Measurements from ENCODE around the gene AP3B2.
A peak's percentile ranks its signal among the peaks of the same experiment; 100 is the strongest.
"Not testable (repeated sequence)": the region's sequence is repeated elsewhere in the genome, so short reads cannot be mapped to it uniquely, and the experiment has no call there.

Gene AP3B2

DNA sequence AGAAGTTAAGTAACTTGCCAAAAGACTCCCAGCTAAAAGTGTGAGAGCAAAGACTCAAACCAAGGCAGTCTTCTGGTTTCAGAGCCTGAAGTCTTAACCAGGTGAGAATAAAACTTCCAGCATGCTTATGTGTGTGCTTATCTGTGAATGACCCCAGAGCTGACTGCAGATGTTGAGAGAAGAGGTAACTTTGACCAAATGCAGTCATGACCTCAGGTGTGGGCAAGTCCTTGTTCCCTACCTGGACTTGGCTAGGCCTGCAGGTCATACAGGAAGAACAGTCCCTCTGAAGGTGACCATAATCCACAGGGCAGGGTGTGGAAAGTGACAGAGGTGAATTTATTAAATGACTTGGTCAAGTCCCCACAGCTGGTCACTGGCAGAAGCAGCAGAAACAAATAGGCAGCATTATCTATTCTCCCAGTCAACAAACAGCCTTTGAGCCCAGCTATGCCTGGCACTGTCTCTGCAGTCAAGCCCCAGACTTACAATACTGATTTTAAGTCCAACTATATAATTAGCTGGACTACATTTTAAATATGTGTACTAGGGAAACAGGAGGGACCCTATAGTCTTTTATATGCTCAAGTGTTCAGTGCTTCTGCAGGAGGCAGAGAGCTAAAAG lies 59.5 kb downstream of the AP3B2 start:
- no peak for DNase-seq (ENCODE audit: low read depth in 2 of 2)

DNA sequence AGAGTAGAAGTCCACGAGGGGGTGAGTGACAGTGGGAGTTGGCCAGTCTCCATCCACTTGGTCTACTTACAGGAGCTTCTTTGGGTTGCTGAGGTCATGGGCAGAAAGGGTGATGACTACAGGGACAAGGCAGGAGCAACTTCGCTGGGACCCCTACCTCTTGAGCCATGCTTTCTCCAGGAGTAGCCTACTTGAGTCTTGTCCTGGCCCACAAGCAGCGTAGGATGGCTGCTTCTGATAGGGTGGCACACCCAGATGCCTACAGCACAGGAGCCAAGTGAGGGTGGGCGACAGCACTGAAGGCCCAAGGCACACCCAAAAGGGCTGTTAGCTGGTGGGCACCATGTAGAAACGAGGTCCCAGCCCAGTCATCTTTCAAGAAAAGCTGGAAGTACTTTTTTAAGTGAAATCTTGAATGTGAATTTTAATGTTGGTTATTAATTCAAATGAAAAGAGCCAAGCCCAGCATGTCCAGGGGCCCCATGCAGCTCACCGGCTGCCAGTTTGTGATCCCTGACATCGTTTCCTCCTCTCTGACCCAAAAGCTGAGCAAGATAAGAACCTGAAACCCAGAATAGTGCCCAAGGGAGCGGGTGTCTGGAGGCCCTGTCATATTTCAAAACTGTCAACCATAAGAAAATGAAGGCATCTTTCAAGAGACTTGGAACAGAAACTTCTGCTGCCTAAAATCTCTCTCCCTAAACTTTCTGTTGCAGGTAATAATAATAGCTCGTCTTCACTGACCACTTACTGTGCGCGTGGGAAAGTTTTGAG lies 60.3 kb downstream of the AP3B2 start:
- DNase-seq (ENCODE audit: low read depth in 2 of 2) = no peak

DNA sequence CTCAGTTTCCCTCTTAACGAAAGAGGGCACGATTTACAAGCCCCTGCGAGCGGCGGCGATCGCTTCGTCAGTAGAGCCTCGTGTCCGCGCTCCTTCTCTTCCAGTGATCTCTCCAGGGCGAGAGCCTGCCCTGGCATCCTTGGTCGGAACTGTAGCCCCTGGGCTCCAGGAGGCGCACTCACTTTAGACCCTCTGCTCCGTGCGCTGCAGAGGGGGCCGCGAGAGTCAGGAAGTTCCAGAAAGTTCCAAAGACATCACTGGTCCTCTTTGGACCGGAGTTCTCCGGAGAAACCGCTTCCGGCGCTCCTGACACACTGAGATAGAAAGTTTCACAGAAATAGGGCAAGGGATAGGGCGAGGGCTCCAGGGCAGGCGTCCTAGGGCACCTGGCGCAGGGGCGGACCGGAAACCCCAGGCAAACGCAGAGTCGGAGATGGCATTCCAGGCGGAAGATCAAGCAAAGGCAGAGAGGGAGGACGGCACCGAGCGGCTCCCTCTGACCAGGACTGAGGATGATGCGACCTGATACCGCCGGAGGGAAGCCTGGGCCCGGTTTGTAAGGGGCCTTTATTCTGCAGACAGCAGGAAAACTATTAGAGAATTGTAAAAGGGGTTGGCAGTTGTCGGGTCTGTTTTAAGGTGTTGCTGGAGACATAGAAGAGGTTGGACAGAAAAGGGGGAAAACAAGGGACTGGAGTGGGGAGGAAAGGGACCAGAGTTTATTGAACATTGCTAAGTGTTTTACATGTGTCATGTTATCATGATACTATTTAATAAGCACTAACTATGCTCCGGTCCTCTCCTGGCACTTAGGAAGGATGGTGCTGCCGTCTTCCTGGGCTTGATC lies 61.2 kb downstream of the AP3B2 start:
- no peak for DNase-seq (ENCODE audit: low read depth in 2 of 2)

DNA sequence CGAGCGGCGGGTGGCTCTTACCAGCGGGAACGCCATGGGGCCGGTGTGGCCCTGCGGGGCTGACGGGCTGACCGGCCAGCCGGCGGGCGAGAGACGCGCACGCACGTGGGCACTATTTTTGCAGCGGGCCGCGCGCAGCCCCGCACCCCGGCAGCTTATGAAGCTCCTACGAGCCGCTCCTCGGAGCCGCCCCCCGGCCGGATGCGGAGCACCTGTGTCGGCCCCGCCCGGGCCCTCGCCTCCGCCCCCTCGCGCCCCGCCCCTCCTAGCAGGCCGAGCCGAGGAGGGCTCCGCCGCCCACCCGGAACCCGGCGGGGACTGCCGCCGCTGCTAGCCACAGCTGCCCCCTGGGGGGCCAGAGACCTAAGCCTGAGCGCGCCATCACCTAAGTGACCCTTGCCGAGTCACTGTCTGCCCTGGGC lies 61.8 kb downstream of the AP3B2 start:
- DNase-seq (ENCODE audit: low read depth in 2 of 2) = peak in 1 of 2 donors; percentile 28

DNA sequence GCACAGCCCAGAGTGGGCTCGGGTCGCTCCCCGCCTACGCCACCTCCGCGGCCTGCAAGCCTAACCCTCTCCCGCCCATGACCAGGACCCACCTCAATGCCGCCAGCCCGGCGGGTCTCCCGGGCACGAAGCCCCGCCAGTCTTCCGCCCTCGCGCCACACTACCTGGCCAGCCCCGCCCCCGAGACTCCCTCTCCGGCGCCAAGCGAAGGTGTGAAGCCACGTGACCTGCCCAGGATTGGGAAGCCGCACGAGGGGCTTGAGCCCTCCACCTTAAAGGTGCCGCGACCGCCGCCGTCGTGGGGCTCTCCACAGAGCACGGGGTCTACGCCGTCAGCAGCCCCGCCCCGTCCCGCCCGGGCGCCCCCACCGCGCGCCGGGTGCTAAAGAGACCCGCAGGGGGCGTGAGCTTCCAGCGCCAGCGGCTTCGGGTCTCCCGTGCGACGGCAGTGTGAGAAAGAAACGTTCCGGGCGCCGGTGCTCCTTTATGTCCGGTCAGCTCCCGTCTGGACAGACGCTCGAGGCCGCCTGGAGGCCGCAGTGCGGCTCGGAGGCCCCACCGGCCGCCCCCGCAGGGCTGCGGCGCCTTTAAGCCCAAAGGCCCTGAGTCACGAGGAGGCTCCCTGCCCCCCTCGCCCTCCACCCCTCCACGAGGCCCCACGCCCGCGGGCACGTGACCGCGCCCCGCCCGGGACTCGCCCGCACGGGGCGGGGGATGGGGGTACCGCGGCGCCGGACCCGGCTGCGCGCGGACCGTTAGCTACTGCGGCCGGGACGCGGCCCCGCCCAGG lies 62.4 kb downstream of the AP3B2 start, which contains the start of gene CPEB1:
Gene CPEB1 (minus strand): TSS at position 319 of the 790 bp plus-strand sequence. CDS start 18,904 bp downstream, outside the sequence.
- peak; percentile 19 to 27 for DNase-seq (ENCODE audit: low read depth in 2 of 2)

DNA sequence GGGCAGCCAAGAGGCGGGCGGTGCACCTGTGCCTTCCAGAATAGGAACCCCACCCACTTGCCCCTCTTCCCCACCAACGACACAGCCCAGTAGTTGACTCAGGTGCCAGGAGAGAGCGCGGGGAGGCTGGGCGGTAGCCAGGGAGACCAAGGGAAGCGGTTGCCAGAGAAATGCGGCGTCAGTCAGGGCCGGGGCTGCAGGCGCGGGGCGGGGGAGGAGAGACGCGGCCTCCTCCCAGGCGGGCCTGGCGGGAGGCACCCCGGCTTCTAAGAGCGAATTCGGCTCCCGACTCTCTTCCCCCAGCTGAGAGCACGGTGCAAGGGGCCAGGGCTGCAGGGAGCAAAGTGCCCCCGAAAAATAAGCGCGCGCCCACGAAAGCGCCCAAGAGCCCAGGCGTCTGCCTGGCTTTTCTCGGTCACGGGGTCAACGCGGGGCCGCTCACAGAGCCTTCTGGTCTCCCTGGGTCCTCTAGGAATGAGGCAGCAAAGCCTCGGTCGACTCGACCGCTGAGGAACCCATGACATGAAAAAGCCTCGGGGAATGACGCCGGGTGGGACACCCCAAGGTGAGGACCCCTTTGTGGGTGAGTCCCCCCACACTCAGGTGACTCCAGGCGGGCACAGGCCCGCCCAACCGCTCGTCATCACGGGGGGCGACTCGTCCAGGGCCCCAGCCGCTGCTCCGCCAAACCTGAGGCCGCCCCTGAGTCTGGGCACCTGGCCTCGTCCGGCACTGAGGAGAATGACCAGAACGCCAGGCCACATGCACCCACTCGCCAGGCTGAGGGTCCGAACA lies 63.2 kb downstream of the AP3B2 start:
- peak in 1 of 2 donors; percentile 10 for DNase-seq (ENCODE audit: low read depth in 2 of 2)

DNA sequence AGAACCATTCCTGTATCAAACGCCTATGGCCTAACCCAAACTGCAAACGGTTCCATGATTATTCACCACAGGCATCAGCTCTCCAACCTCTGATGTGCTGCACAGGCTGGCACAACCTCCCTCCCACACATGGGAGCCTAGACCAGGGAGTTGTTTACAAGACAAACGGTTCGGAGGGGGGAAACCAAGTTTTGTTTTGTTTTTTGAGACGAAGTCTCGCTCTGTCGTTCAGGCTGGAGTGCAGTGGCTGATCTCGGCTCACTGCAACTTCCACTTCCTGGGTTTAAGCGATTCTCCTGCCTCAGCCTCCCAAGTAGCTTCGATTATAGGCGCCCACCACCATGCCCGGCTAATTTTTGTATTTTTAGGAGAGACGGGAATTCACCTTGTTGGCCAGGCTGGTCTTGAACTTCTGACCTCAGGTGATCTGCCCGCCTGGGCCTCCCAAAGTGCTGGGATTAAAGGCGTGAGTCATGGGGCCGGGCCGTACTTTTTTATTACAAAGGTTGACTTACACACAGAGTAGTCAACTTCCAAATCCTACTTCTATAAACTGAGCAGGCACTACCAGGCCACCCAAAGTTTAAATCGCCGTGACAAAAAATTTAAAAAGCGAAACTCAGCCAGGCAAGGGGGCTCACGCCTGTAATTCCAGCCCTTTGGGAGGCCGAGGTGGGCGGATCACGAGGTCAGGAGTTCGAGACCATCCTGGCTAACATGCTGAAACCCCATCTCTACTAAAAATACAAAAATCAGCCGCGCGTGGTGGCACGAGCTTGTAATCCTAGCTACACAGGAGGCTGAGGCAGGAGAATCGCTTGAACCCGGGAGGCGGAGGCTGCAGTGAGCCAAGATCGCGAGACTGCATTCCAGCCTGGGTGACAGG lies 64.5 kb downstream of the AP3B2 start:
- DNase-seq (ENCODE audit: low read depth in 2 of 2) = not testable (repeated sequence)

DNA sequence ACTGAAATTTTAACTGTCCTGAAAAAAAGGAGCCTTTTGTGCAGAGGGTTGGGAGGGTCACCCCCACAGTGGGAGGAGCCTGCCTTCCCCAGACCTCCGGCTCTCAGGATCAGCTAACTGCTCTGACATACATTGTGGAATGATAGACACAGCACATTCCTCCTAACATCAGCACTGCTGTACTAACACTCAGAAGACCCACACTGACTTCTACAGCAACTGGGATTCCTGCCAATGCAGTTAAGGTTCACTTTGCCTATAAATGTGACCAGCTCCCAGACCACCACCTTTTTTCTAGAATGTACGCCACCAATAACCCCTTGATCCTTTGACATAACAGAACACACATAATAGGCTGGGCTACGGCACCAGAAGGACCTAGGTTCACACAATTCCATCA lies 65.7 kb downstream of the AP3B2 start:
- DNase-seq (ENCODE audit: low read depth in 2 of 2) = no peak

DNA sequence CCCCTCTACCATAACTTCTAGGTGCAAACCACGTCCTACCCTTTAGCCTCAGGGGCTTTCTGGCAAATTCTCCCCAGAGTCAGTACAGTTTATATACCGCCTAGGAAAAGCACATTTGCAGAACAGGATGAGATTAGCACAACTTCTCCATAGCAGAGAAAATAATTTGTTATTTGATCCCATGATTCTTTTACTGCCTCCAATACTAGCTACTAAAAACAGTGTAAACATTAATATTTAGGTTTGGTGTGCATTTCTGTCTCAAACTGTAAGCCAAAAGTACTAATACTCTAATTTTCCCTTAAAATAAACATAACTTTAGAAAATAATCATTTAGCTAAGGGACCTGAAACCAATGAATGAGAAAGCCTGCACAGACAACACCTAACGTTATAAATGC lies 67.0 kb downstream of the AP3B2 start:
- DNase-seq (ENCODE audit: low read depth in 2 of 2) = no peak

DNA sequence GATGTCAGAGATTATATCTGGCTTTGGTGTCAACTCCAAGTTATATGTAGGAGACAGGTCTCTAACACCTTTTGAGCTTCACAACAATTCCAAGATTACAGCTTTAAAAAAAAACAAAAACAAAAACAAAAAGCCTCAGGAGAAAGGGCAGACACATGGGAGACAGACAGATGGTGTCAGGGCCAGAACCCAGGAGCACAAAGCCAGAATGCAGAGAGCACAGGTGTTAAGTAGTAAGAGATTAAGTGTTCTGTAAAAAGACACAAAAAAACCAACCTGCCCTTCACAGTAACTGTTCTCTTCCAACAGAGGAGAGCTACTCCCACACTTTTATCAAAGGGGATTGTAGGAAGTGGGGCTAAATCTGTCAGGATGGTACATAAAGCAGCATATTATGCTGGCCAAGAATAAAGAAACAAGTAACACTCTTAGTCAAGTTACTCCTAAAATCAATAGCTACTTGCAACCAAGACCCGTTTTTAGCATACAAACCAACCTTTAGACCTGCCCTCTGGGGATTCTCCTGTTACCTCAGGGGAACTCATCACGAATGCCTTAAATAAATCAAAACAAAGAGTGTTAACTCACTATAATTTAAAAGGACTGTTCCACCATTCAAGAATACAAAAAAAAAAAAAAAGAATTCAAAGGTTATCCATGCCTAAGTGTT lies 68.4 kb downstream of the AP3B2 start:
- DNase-seq (ENCODE audit: low read depth in 2 of 2) = no peak

DNA sequence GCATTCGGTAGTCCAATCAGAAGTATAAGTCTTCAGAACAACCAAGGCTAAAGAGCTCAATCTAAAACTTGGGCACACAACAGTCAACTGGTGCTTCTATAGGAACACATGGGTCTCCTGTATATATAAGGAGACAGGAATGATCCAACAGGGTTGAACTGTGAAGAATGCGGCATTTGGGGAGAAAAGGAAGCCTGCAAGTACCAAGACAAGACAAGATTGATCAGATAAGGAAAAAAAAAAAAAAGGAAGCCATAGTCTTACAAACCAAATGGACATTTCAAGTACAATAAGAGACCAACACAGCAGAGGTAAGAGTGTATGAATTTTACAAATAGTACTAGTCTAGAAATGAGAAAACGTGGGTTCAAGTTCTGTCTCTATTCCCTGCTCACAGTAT lies 69.0 kb downstream of the AP3B2 start:
- no peak for DNase-seq (ENCODE audit: low read depth in 2 of 2)

DNA sequence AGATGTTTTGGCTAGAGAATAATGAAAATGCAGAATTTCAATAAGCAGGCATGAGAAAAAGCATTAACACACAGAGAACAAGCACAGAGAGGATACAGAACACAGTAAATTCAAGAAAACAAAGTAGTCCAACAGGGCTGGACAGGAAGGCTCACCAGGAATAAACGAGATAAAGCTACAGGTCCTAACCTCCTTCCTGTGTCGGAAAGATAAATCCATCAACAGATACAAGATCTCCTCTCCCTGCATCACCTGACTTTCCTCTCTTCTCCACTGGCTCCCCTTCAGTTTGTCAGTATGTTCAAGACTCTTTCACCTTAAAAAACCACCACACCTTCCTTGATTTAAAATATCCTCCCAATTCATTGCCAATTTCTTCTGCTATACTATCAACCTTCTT lies 73.9 kb downstream of the AP3B2 start:
- DNase-seq (ENCODE audit: low read depth in 2 of 2) = no peak

DNA sequence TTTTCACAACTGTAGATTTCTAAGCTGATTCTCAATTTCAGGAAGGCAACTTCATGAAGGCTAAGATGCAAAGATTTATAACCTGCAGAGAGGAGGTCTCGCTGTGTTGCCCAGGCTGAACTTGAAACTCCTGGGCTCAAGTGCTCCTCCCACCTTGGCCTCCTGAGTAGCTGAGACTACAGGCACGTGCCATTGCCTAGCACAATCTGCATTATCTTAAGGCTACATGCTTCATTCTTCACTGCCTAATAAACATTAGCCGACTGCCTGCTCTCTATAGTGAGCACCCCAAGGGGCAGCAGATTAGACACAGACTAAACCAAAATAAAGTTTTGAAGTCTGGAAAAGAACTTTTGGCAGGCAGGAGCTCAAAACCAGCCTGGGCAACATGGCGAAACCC lies 79.6 kb downstream of the AP3B2 start:
- DNase-seq (ENCODE audit: low read depth in 2 of 2) = no peak

DNA sequence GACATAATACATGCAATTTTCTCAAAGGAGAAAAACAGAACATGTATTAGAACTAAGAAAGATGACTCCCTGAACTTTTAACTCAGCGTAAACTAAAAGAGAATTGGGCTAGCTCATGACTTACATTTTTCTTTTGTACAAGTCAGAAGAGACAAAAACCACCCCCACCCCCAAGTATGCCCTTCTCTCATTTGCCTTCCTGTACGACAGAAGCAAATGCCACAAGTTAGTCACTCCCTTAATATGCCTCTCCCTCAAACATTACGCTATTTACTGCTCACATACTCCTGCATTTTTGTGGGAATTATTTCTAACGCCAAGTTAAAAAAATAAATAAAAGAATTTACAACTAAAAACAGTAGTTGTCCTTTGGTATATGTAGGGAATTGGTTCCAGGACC lies 84.5 kb downstream of the AP3B2 start:
- DNase-seq (ENCODE audit: low read depth in 2 of 2) = no peak

DNA sequence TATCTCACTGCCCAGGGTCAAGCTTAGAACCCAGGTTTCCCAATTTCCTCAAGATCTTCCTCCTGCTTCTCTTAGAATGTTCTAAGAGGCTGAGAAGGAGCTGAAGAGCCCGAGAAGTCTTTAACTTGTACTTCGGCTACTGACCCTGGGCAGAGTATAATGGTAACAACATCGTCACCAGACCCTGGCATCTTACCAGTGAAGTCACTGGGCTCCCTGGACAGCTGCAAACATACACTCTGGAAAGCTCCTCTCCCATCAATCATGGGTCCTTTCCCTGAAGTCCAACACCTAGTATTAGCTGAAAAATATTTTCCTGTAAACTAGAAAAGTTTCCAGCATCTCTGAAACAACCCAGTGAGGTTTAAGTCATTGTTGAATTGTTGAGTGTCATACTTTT lies 85.2 kb downstream of the AP3B2 start:
- DNase-seq (ENCODE audit: low read depth in 2 of 2) = no peak

DNA sequence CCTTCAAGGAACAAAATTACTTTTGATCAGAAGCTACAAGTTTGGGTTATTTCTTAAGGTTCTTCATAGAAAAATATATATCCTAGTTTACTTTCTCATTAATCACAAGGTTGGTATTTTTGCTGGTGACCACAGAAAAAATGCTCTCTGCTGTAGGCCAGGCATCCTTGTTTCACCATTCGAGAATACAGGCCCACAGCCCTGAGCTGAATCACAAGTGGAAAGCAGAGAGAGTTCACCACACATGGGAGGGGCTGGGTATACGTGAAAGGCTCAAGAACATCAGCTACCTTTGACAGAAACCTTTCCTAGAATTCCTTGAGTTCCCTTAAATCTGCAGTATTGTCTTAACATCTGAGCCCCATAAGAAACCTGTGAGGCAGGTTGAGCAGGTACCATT lies 85.7 kb downstream of the AP3B2 start:
- DNase-seq (ENCODE audit: low read depth in 2 of 2) = no peak

DNA sequence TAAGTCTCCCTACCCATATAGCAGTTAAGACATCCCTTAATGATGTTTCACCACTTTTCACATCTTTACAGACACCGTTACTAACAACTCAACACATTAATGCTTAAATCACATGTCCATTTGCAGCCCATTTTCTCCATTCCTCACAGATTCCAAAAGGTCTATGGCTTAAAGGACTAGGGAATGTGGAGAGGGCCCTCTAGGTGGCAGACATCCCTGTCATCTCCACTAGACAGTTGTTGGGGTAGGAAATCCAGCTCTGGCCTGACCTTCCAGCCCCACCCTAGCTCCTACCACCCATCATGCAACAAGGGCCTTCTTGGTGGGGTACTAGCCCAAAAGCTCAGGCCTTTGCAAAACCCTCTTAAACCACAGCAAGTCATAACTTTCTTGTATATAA lies 87.7 kb downstream of the AP3B2 start:
- DNase-seq (ENCODE audit: low read depth in 2 of 2) = no peak

DNA sequence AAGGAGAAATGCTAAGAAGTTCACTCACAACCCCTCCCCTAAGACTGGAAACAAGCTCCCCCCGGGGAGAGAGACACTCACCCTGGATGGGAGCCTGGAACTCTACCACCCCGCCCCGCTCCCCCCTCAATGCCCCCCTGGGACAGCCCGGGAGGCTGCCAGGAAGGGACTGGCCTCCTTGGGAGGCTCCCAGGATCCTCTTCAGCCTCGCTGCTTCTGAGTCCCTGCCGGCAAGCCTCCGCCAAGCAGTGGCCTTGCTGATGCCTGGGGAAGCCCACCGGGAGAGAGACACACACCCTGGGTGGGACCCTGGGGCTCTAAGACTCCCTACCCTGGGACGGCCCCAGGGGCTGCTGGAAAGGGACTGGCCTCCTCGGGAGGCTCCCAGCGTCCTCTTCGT lies 95.9 kb downstream of the AP3B2 start:
- no peak for DNase-seq (ENCODE audit: low read depth in 2 of 2)

DNA sequence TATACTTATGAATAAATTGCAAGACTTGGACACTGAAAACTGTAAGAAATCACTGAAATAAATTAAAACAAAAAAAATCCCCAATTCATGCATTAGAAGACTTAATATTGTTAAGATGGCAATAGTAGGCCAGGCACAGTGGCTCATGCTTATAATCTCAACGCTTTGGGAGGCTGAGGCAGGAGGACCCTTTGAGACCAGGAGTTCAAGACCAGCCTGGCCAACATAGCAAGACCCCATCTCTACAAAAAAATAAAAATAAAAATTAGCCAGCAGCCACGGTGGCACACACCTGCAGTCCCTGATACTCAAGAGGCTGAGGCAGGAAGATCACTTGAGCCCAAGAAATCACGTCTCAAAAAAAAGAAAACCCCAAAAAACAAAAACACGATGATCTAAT lies 98.3 kb downstream of the AP3B2 start:
- DNase-seq (ENCODE audit: low read depth in 2 of 2) = no peak

Data from activated CD4-positive, alpha-beta T cell treated with anti-CD3 and anti-CD28 coated beads for 24 hours (primary cell).